H1 (cell line): ENCODE results near the gene GSE1.

Source experiments
- CHD2 ChIP-seq: IDR thresholded peaks from 2 replicates; pipeline ENCODE4 v1.6.1; 2012; ENCODE audit warnings: low read length, improper control_type of control experiment
- CTCF ChIP-seq, 3 experiments: IDR thresholded peaks; 1 replicate in 2 of 3; 2 replicates in 1 of 3; pipeline versions ENCODE4 v1.5.1 to v1.6.1; 2011; ENCODE audit warnings: low read length in 3 of 3, mild to moderate bottlenecking in 3 of 3, inconsistent platforms in 2 of 3, low read depth in 1 of 3, moderate library complexity in 1 of 3; ENCODE audit not compliant: insufficient read depth in 1 of 3; ENCODE audit errors: control extremely low read depth in 1 of 3
- HDAC6 ChIP-seq: IDR thresholded peaks from one replicate; pipeline ENCODE4 v1.7.1; 2012; ENCODE audit warnings: low read depth, mild to moderate bottlenecking, inconsistent platforms, low read length, moderate library complexity
- TAF1 ChIP-seq: IDR thresholded peaks from 2 replicates; pipeline ENCODE4 v1.6.1; 2011; ENCODE audit warnings: mild to moderate bottlenecking, low read depth, low read length
- TBP ChIP-seq: IDR thresholded peaks from 2 replicates; pipeline ENCODE4 v1.6.1; 2011; ENCODE audit warnings: low read depth, low read length, improper control_type of control experiment
- ZNF274 ChIP-seq: IDR thresholded peaks from 2 replicates; pipeline ENCODE4 v1.7.0; 2012; ENCODE audit warnings: low read length, borderline replicate concordance; ENCODE audit errors: extremely low read depth

GRCh38 chr16:85583491-85584181, 29.5 kb upstream of the GSE1 start:
- no peak for TF ChIP-seq CTCF (IDR thresholded peaks at IDR 0.05; ENCODE audit: control extremely low read depth in 1 of 3, insufficient read depth in 1 of 3, low read depth in 1 of 3, low read length in 3 of 3)
- TF ChIP-seq ZNF274: no peak
- TF ChIP-seq CHD2: no peak
- TF ChIP-seq HDAC6: no peak
- TF ChIP-seq TAF1: no peak
- TF ChIP-seq TBP: no peak
